HFFc6 (cell line): ENCODE measurements around the gene CD47. TPM values are rescaled to one million over a fixed set of nuclear protein-coding genes. Genes with fewer than 3 reads are reported as not detected.

Experiments used
- DNase-seq: peaks from one replicate; pipeline ENCODE4 v3.0.0-alpha.2; 2018
- H3K27ac Mint-ChIP-seq: 2 replicates; pipeline ENCODE4 v1.8.0; 2020; ENCODE audit warnings: mild to moderate bottlenecking, mixed read lengths
- H3K27me3 Mint-ChIP-seq: 2 replicates; pipeline ENCODE4 v1.8.0; 2021; ENCODE audit warnings: mild to moderate bottlenecking, moderate library complexity, mixed read lengths; ENCODE audit not compliant: insufficient read depth
- H3K36me3 Mint-ChIP-seq: 2 replicates; pipeline ENCODE4 v1.8.0; 2021; ENCODE audit warnings: low read depth, mixed read lengths
- H3K4me1 Mint-ChIP-seq: 2 replicates; pipeline ENCODE4 v1.8.0; 2020; ENCODE audit warnings: low read depth, mixed read lengths
- H3K4me3 Mint-ChIP-seq: 2 replicates; pipeline ENCODE4 v1.8.0; 2020; ENCODE audit warnings: mild to moderate bottlenecking, moderate library complexity, mixed read lengths
- H3K9me3 Mint-ChIP-seq: 2 replicates; pipeline ENCODE4 v1.8.0; 2020; ENCODE audit warnings: mild to moderate bottlenecking, mixed read lengths
- total RNA-seq, 6 experiments: library from RNA; stranded (reverse); fragmentation: NEBNext Ultra II Directional; extraction: Animal tissue kit (Norgen Biotek cat#: 25700); gene quantifications; 2 replicates in 1 of 6; 3 replicates in 5 of 6; pipeline ENCODE4 v1.2.3, GENCODE V29; 2021
- TF ChIP-seq, protein P1 (sequence below): fragments of 200-600 bp; sonication (generic); IDR thresholded peaks from 2 replicates; pipeline ENCODE4 v1.5.0; 2021; ENCODE audit warnings: antibody characterized with exemption, mild to moderate bottlenecking

CD47 gene
- total RNA-seq, 6 experiments from 2014 or later, result 68.3 to 89.5 (median 77.1) TPM

DNA sequence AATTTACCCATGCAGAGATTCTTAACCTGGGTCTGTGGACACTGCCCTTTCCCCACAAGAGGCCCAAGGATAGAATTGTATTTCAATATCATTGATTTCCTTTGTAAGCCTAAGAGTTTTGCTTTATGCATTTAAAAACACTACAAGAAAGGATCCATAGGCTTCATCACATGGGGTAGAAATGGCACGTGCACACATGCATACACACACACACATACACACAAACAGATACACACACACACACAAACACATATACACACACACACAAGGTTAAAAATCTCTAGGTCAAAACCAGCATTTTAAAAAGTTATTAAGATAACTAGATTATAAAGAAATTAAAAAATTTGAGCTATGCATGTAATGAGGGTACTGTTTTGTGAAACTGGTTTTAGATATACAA is 35.5 kb upstream of the CD47 start:
- TF ChIP-seq, protein P1, sequence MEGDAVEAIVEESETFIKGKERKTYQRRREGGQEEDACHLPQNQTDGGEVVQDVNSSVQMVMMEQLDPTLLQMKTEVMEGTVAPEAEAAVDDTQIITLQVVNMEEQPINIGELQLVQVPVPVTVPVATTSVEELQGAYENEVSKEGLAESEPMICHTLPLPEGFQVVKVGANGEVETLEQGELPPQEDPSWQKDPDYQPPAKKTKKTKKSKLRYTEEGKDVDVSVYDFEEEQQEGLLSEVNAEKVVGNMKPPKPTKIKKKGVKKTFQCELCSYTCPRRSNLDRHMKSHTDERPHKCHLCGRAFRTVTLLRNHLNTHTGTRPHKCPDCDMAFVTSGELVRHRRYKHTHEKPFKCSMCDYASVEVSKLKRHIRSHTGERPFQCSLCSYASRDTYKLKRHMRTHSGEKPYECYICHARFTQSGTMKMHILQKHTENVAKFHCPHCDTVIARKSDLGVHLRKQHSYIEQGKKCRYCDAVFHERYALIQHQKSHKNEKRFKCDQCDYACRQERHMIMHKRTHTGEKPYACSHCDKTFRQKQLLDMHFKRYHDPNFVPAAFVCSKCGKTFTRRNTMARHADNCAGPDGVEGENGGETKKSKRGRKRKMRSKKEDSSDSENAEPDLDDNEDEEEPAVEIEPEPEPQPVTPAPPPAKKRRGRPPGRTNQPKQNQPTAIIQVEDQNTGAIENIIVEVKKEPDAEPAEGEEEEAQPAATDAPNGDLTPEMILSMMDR, result no peak
- H3K4me1 Mint-ChIP-seq, result peaks cover 17% of the 10 kb centered on the region
- no peak overlapping the region for H3K27ac Mint-ChIP-seq
- H3K27me3 Mint-ChIP-seq, result no peaks in the 10 kb centered on the region; the same call in none of the 2 replicates
- no peaks in the 10 kb centered on the region for H3K9me3 Mint-ChIP-seq
- no peak overlapping the region for H3K4me3 Mint-ChIP-seq
- no peaks in the 10 kb centered on the region for H3K36me3 Mint-ChIP-seq
- DNase-seq, result no peak

DNA sequence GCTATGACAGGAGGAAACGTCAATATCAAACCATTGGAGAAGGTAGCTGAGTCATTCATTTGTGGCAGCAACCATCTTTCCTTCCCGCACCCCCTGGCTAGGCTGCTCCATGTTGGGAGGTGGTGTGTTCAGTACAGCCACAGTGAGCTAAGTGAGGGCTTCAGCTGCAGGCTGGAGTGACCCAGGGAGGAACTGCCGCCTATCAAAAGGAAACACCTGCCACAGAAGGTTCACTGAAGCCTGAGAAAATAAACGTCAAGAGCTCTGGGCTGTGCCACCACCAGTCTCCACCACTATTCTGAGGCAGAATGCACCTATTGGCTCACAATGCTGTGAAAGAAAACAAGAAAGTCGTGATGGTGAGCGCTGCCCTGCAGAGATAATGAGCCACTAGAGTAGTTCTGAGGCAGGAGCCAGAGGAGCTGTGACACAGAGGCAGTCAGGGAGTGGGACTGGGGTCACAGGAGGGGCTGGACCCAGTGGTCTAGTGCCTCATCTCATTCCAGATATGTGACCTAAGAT is 34.8 kb upstream of the CD47 start:
- H3K27ac Mint-ChIP-seq, result no peak overlapping the region
- H3K4me1 Mint-ChIP-seq, result peaks cover 10% of the 10 kb centered on the region
- peaks cover 3% of the 10 kb centered on the region for H3K27me3 Mint-ChIP-seq
- TF ChIP-seq, protein P1, result no peak
- no peak overlapping the region for H3K4me3 Mint-ChIP-seq
- no peaks in the 10 kb centered on the region for H3K36me3 Mint-ChIP-seq
- no peak for DNase-seq
- no peaks in the 10 kb centered on the region for H3K9me3 Mint-ChIP-seq

DNA sequence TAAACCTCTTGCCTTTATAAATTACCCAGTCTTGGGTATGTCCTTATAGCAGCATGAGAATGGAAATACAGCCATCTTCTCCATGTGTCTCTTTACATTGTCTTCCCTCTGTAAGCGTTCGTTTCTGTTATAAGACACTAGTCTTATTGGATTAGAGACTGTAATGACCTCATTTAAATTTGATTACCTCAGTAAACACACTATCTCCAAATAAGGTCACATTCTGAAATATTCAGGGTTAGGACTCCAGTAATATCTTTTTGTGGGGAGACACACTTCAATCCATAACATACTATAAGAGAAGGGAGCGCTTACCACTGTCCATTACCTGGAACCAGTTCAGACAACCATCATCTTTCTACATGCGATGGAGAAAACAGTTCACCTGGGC is 34.3 kb upstream of the CD47 start:
- Mint-ChIP-seq H3K36me3 (no peaks in the 10 kb centered on the region), H3K27me3 (peaks cover 3% of the 10 kb centered on the region), H3K9me3 (no peaks in the 10 kb centered on the region), H3K4me1 (peaks cover 5% of the 10 kb centered on the region), H3K27ac (no peak overlapping the region), H3K4me3 (no peak overlapping the region)
- DNase-seq, result no peak
- TF ChIP-seq, protein P1, result no peak

DNA sequence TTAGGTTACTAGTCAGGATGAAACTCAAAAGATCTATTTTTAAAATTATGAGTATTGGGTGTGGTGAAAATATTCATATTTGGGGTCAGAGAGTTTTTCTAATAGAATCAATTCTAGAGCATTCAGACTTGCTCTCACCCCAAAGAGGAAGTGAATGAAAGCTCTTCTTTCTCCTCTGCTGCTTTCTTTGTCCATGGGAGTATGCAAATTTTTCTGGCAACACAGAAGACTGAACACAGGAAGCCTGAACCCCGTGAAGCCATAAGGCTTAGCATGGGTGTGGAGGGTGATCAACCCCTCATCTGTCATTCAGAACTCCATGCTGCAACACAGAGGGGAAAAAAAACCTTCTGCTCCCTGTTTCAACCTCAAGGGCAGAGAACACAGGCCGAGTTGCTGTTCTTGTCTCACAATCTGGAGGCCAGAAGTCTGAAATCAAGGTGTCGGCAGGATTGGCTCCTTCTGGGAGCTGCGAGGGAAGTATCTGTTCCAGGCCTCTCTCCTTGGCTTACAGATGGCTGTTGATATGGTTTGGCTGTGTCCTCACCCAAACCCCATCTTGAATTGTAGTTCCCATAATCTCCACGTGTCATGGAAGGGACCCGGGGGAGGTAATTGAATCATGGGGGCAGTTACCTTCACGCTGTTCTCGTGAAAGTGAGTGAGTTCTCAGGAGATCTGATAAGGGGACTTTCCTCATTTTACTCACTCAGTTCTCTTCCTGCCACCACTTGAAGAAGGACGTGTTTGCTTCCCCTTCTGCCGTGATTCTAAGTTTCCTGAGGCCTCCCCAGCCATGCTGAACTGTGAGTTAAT is 33.7 kb upstream of the CD47 start:
- DNase-seq, result no peak

DNA sequence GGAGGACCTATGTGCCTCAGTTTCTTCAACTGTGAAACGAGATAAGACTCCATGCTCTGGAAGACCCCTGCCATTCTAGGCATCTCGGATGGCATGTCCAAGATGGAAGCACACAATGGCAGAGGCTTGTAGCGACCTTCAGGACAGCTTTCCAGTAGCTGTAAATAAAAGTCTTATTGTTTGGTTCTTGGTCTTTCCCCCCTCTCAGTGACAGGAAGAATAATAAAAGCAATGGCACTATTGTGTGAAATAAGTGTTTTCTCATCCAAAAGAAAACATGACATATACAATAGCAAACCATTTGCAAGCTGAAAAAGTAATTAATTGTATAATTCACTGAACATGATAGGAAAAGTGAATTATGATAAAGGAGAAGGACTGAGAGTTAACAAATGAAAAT is 32.5 kb upstream of the CD47 start:
- Mint-ChIP-seq H3K36me3 (no peaks in the 10 kb centered on the region), H3K27me3 (peaks cover 3% of the 10 kb centered on the region), H3K9me3 (no peaks in the 10 kb centered on the region), H3K4me3 (no peak overlapping the region), H3K27ac (no peak overlapping the region), H3K4me1 (peaks cover 1% of the 10 kb centered on the region; the same call in 1 of the 2 replicates)
- TF ChIP-seq, protein P1, result no peak
- DNase-seq, result no peak

More for the DNA sequence above, 33.7 kb upstream of the CD47 start:
- TF ChIP-seq, protein P1, result no peak
- H3K9me3 Mint-ChIP-seq, result no peaks in the 10 kb centered on the region
- H3K4me1 Mint-ChIP-seq, result no peaks in the 10 kb centered on the region
- H3K4me3 Mint-ChIP-seq, result no peak overlapping the region
- no peak overlapping the region for H3K27ac Mint-ChIP-seq
- H3K27me3 Mint-ChIP-seq, result peaks cover 3% of the 10 kb centered on the region
- H3K36me3 Mint-ChIP-seq, result no peaks in the 10 kb centered on the region
